ENCODE results near the gene NECAP2. TPM values are rescaled to one million over a fixed set of nuclear protein-coding genes. Genes with fewer than 3 reads are reported as not detected.
"Not testable (repeated sequence)": the region's sequence is repeated elsewhere in the genome, so short reads cannot be mapped to it uniquely, and the experiment has no call there.

NECAP2 gene
- total and polyA plus RNA-seq, 2 donors, result 91.7 to 97.7 TPM

DNA sequence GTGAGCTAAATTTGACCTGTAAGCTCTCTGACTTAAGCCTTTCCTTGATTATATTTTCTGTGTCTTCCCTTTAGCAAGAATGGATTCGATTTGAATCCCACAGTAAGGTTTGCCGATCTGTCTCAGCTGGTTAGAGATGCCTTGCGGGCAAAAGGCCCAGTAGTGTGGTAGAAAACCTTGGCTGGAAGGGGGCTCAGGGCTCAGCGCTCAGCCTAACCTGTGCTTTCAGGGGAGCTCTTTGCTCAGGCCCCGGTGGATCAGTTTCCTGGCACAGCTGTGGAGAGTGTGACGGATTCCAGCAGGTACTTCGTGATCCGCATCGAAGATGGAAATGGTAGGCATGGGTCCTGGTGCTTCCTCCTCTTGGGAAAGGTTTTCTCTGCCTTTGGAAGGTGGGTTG, 7.1 kb downstream of the NECAP2 start:
- WGBS, result 99% methylated on average over 9 of the region's 9 CpGs
- Histone ChIP-seq H3K9me3 (ENCODE audit: control insufficient read depth in 2 of 2, insufficient read depth in 1 of 2, low read length in 1 of 2) (peaks cover 0 to 5% of the 10 kb centered on the region in 2 donors), H3K36me3 (ENCODE audit: control insufficient read depth in 2 of 2, insufficient read depth in 2 of 2, low read length in 1 of 2) (peaks cover 82 to 84% of the 10 kb centered on the region in 2 donors), H3K27ac (ENCODE audit: low read depth in 1 of 2, low read length in 1 of 2) (no peak overlapping the region), H3K27me3 (ENCODE audit: control insufficient read depth in 2 of 2, insufficient read depth in 1 of 2, low read length in 1 of 2) (no peaks in the 10 kb centered on the region), H3K4me3 (ENCODE audit: low read length in 2 of 2) (no peak overlapping the region), H3K4me1 (ENCODE audit: control insufficient read depth in 2 of 2, insufficient read depth in 2 of 2, low read length in 2 of 2) (peaks cover 0 to 4% of the 10 kb centered on the region in 2 donors)
- no peak for DNase-seq (ENCODE audit: low read depth in 6 of 9, low spot score in 9 of 9)

DNA sequence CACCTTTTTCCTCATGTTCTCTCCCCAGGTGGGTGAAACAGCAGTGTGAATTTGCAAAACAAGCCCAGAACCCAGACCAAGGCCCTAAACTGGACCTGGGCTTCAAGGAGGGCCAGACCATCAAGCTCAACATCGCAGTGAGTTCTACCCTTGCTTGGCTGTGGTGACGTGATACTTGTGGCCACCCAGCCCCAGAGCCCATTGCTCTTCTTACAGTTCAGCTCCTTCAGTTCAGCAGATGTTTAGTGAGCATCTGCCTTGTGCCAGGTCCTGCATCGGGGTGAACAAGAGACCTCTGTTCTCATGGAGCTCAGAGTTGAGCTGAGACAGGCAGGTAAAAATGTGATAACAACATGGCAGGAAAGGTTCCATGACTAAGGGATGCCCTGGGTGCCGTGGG, 8.5 kb downstream of the NECAP2 start:
- Histone ChIP-seq H3K27me3 (ENCODE audit: control insufficient read depth in 2 of 2, insufficient read depth in 1 of 2, low read length in 1 of 2) (no peaks in the 10 kb centered on the region), H3K36me3 (ENCODE audit: control insufficient read depth in 2 of 2, insufficient read depth in 2 of 2, low read length in 1 of 2) (peaks cover 78 to 84% of the 10 kb centered on the region in 2 donors), H3K9me3 (ENCODE audit: control insufficient read depth in 2 of 2, insufficient read depth in 1 of 2, low read length in 1 of 2) (peaks cover 0 to 5% of the 10 kb centered on the region in 2 donors), H3K4me3 (ENCODE audit: low read length in 2 of 2) (no peak overlapping the region), H3K4me1 (ENCODE audit: control insufficient read depth in 2 of 2, insufficient read depth in 2 of 2, low read length in 2 of 2) (no peaks in the 10 kb centered on the region), H3K27ac (ENCODE audit: low read depth in 1 of 2, low read length in 1 of 2) (no peak overlapping the region)
- 99% methylated on average over 4 of the region's 4 CpGs for WGBS
- DNase-seq (ENCODE audit: low read depth in 6 of 9, low spot score in 9 of 9), result no peak

DNA sequence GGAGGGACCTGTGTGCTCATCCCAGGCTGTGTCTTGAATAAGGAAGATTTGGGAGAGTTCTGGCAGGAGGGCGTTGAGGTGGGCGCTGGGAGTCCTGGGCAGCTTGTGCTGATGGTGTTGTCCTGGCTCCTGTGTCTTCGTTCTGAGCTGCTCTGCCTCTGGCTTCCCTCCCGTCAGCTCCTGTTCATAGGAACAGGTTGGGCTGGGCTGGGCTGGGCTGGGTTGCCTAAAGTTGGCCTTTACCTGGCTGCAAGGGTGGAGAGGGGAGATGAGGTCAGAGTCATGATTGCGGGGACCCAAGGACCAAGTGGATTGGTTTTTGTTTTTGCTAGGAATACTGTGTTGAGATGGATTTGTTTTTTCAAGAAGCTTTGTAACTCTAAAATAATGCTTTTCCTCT, 9.1 kb downstream of the NECAP2 start:
- Histone ChIP-seq H3K27me3 (ENCODE audit: control insufficient read depth in 2 of 2, insufficient read depth in 1 of 2, low read length in 1 of 2) (no peaks in the 10 kb centered on the region), H3K36me3 (ENCODE audit: control insufficient read depth in 2 of 2, insufficient read depth in 2 of 2, low read length in 1 of 2) (peaks cover 74 to 79% of the 10 kb centered on the region in 2 donors), H3K4me3 (ENCODE audit: low read length in 2 of 2) (no peak overlapping the region), H3K9me3 (ENCODE audit: control insufficient read depth in 2 of 2, insufficient read depth in 1 of 2, low read length in 1 of 2) (peaks cover 0 to 5% of the 10 kb centered on the region in 2 donors), H3K4me1 (ENCODE audit: control insufficient read depth in 2 of 2, insufficient read depth in 2 of 2, low read length in 2 of 2) (no peaks in the 10 kb centered on the region), H3K27ac (ENCODE audit: low read depth in 1 of 2, low read length in 1 of 2) (no peak overlapping the region)
- WGBS, result 97% methylated on average over 5 of the region's 5 CpGs
- no peak for DNase-seq (ENCODE audit: low read depth in 6 of 9, low spot score in 9 of 9)

- H3K4me1 ChIP-seq (ENCODE audit: control insufficient read depth in 2 of 2, insufficient read depth in 2 of 2, low read length in 2 of 2), result no peaks in the 10 kb centered on the region
- H3K36me3 ChIP-seq (ENCODE audit: control insufficient read depth in 2 of 2, insufficient read depth in 2 of 2, low read length in 1 of 2), result peaks cover 78 to 81% of the 10 kb centered on the region in 2 donors
- no peaks in the 10 kb centered on the region for H3K27me3 ChIP-seq (ENCODE audit: control insufficient read depth in 2 of 2, insufficient read depth in 1 of 2, low read length in 1 of 2)
- H3K4me3 ChIP-seq (ENCODE audit: low read length in 2 of 2), result no peak overlapping the region
- peaks cover 0 to 5% of the 10 kb centered on the region in 2 donors for H3K9me3 ChIP-seq (ENCODE audit: control insufficient read depth in 2 of 2, insufficient read depth in 1 of 2, low read length in 1 of 2)
- H3K27ac ChIP-seq (ENCODE audit: low read depth in 1 of 2, low read length in 1 of 2), result no peak overlapping the region
- WGBS, result 90% methylated on average over 6 of the region's 6 CpGs
- no peak for DNase-seq (ENCODE audit: low read depth in 6 of 9, low spot score in 9 of 9)
Observed at GRCh38 chr1:16450863-16451481, 10.4 kb downstream of the NECAP2 start.

GRCh38 chr1:16451841-16452528, 11.5 kb downstream of the NECAP2 start:
- Histone ChIP-seq H3K36me3 (ENCODE audit: control insufficient read depth in 2 of 2, insufficient read depth in 2 of 2, low read length in 1 of 2) (peaks cover 82 to 83% of the 10 kb centered on the region in 2 donors), H3K9me3 (ENCODE audit: control insufficient read depth in 2 of 2, insufficient read depth in 1 of 2, low read length in 1 of 2) (peaks cover 0 to 5% of the 10 kb centered on the region in 2 donors), H3K27me3 (ENCODE audit: control insufficient read depth in 2 of 2, insufficient read depth in 1 of 2, low read length in 1 of 2) (no peaks in the 10 kb centered on the region), H3K4me3 (ENCODE audit: low read length in 2 of 2) (no peak overlapping the region), H3K27ac (ENCODE audit: low read depth in 1 of 2, low read length in 1 of 2) (no peak overlapping the region), H3K4me1 (ENCODE audit: control insufficient read depth in 2 of 2, insufficient read depth in 2 of 2, low read length in 2 of 2) (no peaks in the 10 kb centered on the region)
- WGBS, result 93% methylated on average over 13 of the region's 13 CpGs
- no peak for DNase-seq (ENCODE audit: low read depth in 6 of 9, low spot score in 9 of 9)

DNA sequence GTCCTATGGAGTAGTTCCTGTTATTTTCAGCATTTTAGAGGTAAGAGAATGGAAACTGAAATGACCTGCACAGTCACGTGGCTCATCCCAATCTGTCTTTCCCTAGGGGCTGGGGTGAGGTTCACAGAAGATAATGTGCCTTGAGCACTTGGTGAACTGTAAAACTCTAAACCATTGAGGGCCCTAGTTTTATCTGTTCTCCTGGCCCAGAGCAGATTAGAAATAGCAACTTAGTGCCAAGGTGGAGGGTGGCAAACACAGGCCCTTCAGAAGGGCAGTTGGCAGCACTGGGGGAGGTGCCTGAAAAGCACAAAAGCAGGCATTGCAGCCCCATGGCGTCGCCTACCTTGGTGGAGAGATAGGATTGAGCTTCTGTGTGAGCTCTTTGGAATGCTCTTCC, 14.4 kb downstream of the NECAP2 start:
- not testable (repeated sequence) for H3K27ac ChIP-seq (ENCODE audit: low read depth in 1 of 2, low read length in 1 of 2); H3K4me1 ChIP-seq (ENCODE audit: control insufficient read depth in 2 of 2, insufficient read depth in 2 of 2, low read length in 2 of 2); H3K27me3 ChIP-seq (ENCODE audit: control insufficient read depth in 2 of 2, insufficient read depth in 1 of 2, low read length in 1 of 2); DNase-seq (ENCODE audit: low read depth in 6 of 9, low spot score in 9 of 9); H3K4me3 ChIP-seq (ENCODE audit: low read length in 2 of 2); H3K9me3 ChIP-seq (ENCODE audit: control insufficient read depth in 2 of 2, insufficient read depth in 1 of 2, low read length in 1 of 2)
- WGBS, result over 99% methylated on average over 3 of the region's 3 CpGs
- H3K36me3 ChIP-seq (ENCODE audit: control insufficient read depth in 2 of 2, insufficient read depth in 2 of 2, low read length in 1 of 2), result peaks cover 74 to 78% of the 10 kb centered on the region in 2 donors

DNA sequence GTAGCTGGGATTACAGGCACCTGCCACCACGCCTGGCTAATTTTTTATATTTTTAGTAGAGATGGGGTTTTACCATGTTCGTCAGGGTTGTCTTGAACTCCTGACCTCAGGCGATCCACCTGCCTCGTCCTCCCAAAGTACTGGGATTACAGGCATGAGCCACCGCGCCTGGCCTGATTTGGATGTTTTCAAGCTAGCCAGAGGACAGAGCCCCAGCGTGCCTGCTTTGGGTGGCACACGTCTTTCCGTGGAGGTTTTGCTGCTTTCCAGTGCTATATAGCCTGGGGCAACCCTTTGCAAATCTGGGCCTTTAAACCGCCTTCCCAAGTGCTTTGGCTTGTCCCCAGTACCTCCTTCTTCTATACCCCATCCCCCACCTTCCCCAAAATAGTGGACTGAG, 15.6 kb downstream of the NECAP2 start:
- not testable (repeated sequence) for H3K4me1 ChIP-seq (ENCODE audit: control insufficient read depth in 2 of 2, insufficient read depth in 2 of 2, low read length in 2 of 2); H3K4me3 ChIP-seq (ENCODE audit: low read length in 2 of 2); H3K27me3 ChIP-seq (ENCODE audit: control insufficient read depth in 2 of 2, insufficient read depth in 1 of 2, low read length in 1 of 2); H3K9me3 ChIP-seq (ENCODE audit: control insufficient read depth in 2 of 2, insufficient read depth in 1 of 2, low read length in 1 of 2); DNase-seq (ENCODE audit: low read depth in 6 of 9, low spot score in 9 of 9); H3K27ac ChIP-seq (ENCODE audit: low read depth in 1 of 2, low read length in 1 of 2)
- H3K36me3 ChIP-seq (ENCODE audit: control insufficient read depth in 2 of 2, insufficient read depth in 2 of 2, low read length in 1 of 2), result peaks cover 75 to 80% of the 10 kb centered on the region in 2 donors
- whole genome bisulfite sequencing, result 96% methylated on average over 10 of the region's 10 CpGs

- WGBS, result 98% methylated on average over 6 of the region's 6 CpGs
- Histone ChIP-seq H3K36me3 (ENCODE audit: control insufficient read depth in 2 of 2, insufficient read depth in 2 of 2, low read length in 1 of 2) (peaks cover 69 to 75% of the 10 kb centered on the region in 2 donors), H3K4me1 (ENCODE audit: control insufficient read depth in 2 of 2, insufficient read depth in 2 of 2, low read length in 2 of 2) (no peaks in the 10 kb centered on the region), H3K27ac (ENCODE audit: low read depth in 1 of 2, low read length in 1 of 2) (no peak overlapping the region), H3K4me3 (ENCODE audit: low read length in 2 of 2) (no peak overlapping the region), H3K9me3 (ENCODE audit: control insufficient read depth in 2 of 2, insufficient read depth in 1 of 2, low read length in 1 of 2) (no peaks in the 10 kb centered on the region), H3K27me3 (ENCODE audit: control insufficient read depth in 2 of 2, insufficient read depth in 1 of 2, low read length in 1 of 2) (no peaks in the 10 kb centered on the region)
- DNase-seq (ENCODE audit: low read depth in 6 of 9, low spot score in 9 of 9), result no peak
Observed at GRCh38 chr1:16458831-16459230, 18.3 kb downstream of the NECAP2 start.

DNA sequence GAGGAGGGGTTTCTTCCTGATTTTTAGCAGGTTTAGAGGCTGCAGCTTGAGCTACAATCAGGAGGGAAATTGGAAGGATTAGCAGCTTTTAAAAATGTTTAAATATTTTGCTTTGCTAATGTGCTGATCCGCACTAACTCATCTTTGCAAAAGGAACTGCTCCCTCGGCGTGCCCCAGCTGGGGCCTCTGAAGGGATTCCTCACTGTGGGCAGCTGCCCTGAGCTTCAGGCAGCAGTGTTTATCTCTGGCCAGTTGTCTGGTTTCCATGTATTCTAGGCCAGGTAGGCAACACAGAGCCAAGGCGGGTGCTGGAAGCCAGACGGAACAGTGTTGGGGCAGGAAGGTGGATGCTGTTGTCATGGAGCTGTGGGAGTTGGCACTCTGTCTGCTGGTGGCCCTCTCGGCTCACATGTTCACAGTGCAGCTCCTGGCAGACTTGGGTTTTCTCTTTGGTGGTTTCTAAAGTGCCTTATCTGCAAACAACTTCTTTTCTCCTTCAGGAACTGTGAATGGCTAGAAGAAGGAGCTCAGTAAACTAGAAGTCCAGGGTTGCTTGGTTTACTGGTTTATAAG, 18.9 kb downstream of the NECAP2 start:
- Histone ChIP-seq H3K36me3 (ENCODE audit: control insufficient read depth in 2 of 2, insufficient read depth in 2 of 2, low read length in 1 of 2) (peaks cover 72 to 76% of the 10 kb centered on the region in 2 donors), H3K4me1 (ENCODE audit: control insufficient read depth in 2 of 2, insufficient read depth in 2 of 2, low read length in 2 of 2) (no peaks in the 10 kb centered on the region), H3K9me3 (ENCODE audit: control insufficient read depth in 2 of 2, insufficient read depth in 1 of 2, low read length in 1 of 2) (no peaks in the 10 kb centered on the region), H3K4me3 (ENCODE audit: low read length in 2 of 2) (no peak overlapping the region), H3K27me3 (ENCODE audit: control insufficient read depth in 2 of 2, insufficient read depth in 1 of 2, low read length in 1 of 2) (no peaks in the 10 kb centered on the region), H3K27ac (ENCODE audit: low read depth in 1 of 2, low read length in 1 of 2) (no peak overlapping the region)
- no peak for DNase-seq (ENCODE audit: low read depth in 6 of 9, low spot score in 9 of 9)
- WGBS, result 90% methylated on average over 6 of the region's 6 CpGs

Data from thymus (tissue), 11 donors.